KMS-11 (cell line): Measurements from ENCODE around the gene FAM131A.
A peak's percentile ranks its signal among the peaks of the same experiment; 100 is the strongest.

Experiments
- H2AFZ ChIP-seq: fragments of 200-600 bp; sonication (generic); 2 replicates; pipeline ENCODE4 v1.6.1; 2016; ENCODE audit warnings: antibody characterized with exemption, mixed run types, low read depth
- H3K27ac ChIP-seq: fragments of 200-600 bp; sonication (generic); 2 replicates; pipeline ENCODE4 v1.6.1; 2016; ENCODE audit warnings: mild to moderate bottlenecking, mixed run types
- H3K27me3 ChIP-seq: fragments of 200-600 bp; sonication (generic); 2 replicates; pipeline ENCODE4 v1.6.1; 2017; ENCODE audit warnings: mild to moderate bottlenecking, low read depth, mixed run types, moderate library complexity; ENCODE audit not compliant: insufficient read depth
- H3K36me3 ChIP-seq: fragments of 200-600 bp; sonication (generic); 2 replicates; pipeline ENCODE4 v1.6.1; 2017; ENCODE audit warnings: mild to moderate bottlenecking, mixed run types; ENCODE audit not compliant: insufficient read depth
- H3K4me1 ChIP-seq: fragments of 200-600 bp; sonication (generic); 2 replicates; pipeline ENCODE4 v1.6.1; 2016; ENCODE audit warnings: mild to moderate bottlenecking, low read depth, mixed run types; ENCODE audit not compliant: poor library complexity, severe bottlenecking
- H3K4me2 ChIP-seq: fragments of 200-600 bp; sonication (generic); 2 replicates; pipeline ENCODE4 v1.7.0; 2016; ENCODE audit warnings: mild to moderate bottlenecking, mixed run types
- H3K4me3 ChIP-seq: fragments of 200-600 bp; sonication (generic); IDR thresholded peaks from 2 replicates; pipeline ENCODE4 v1.6.1; 2017; ENCODE audit warnings: low read depth, low read length, mixed read lengths; ENCODE audit not compliant: insufficient read depth
- H3K79me2 ChIP-seq: fragments of 200-600 bp; sonication (generic); 2 replicates; pipeline ENCODE4 v1.6.1; 2016; ENCODE audit warnings: low read depth, mixed run types; ENCODE audit not compliant: insufficient read depth
- H3K9ac ChIP-seq: fragments of 200-600 bp; sonication (generic); 2 replicates; pipeline ENCODE4 v1.6.1; 2016; ENCODE audit warnings: mild to moderate bottlenecking, mixed run types
- H4K20me1 ChIP-seq: fragments of 200-600 bp; sonication (generic); 2 replicates; pipeline ENCODE4 v1.6.1; 2016; ENCODE audit warnings: mild to moderate bottlenecking, mixed run types; ENCODE audit not compliant: insufficient read depth
- CTCF ChIP-seq: fragments of 200-600 bp; sonication (generic); conservative IDR thresholded peaks from 2 replicates; pipeline ENCODE4 v1.6.1; 2017; ENCODE audit warnings: low read depth, mild to moderate bottlenecking, antibody characterized with exemption, low read length, moderate library complexity, mixed read lengths

The FAM131A gene

DNA sequence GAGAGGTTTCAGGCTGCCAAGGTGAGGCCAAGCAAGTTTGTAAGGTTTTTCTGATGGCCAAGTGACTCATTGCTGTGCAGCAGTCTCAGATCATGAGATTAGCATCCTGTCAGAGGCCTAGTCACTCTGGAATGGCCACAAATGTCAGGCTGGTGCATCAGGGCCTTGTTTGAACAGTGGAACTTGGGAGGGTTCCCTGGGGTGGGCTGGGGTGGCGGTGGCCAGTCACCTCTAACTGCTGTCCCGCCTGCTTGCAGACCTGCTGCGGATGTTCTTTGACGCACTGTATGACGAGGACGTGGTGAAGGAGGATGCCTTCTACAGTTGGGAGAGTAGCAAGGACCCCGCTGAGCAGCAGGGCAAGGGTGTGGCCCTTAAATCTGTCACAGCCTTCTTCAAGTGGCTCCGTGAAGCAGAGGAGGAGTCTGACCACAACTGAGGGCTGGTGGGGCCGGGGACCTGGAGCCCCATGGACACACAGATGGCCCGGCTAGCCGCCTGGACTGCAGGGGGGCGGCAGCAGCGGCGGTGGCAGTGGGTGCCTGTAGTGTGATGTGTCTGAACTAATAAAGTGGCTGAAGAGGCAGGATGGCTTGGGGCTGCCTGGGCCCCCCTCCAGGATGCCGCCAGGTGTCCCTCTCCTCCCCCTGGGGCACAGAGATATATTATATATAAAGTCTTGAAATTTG is 2.8 kb upstream of the FAM131A start:
- Histone ChIP-seq H3K27me3 (no peaks in the 10 kb centered on the region), H3K4me3 (no peak overlapping the region), H3K4me1 (peaks cover 3% of the 10 kb centered on the region), H3K4me2 (no peak overlapping the region), H2AFZ (no peak overlapping the region), H4K20me1 (peaks cover 3% of the 10 kb centered on the region; the same call in 1 of the 2 replicates), H3K36me3 (peaks cover 15% of the 10 kb centered on the region; the same call in 1 of the 2 replicates), H3K9ac (no peak overlapping the region), H3K27ac (peak overlapping the region; percentile 54; the same call in 1 of the 2 replicates), H3K79me2 (peaks cover 11% of the 10 kb centered on the region; the same call in 1 of the 2 replicates)
- no peak for TF ChIP-seq CTCF

DNA sequence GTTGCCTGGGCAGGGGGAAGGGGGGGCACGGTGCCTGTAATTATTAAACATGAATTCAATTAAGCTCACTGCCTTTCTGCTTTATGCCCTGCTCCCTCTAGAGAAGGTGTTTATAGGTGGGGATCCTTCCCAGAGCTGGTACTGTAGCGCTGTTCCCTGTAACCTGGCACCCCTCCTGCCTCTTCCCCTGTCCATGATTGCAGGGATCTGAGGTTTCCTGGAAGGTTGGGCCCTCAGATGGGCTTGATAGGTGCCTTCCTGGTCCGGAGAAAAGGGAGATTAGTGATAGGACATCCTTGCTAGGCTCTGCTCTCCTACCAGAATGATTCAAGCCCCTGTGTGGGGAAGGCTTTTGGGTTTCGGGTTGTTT is 2.1 kb upstream of the FAM131A start:
- Histone ChIP-seq H3K9ac (peak overlapping the region; percentile 34; the same call in 1 of the 2 replicates), H2AFZ (no peak overlapping the region)

GRCh38 chr3:184335661-184336546 is 1.5 kb upstream of the FAM131A start:
- Histone ChIP-seq H3K36me3 (peaks cover 12% of the 10 kb centered on the region; the same call in 1 of the 2 replicates), H3K4me2 (peak overlapping the region; percentile 39; the same call in 1 of the 2 replicates), H3K4me3 (no peak overlapping the region), H3K79me2 (peaks cover 2% of the 10 kb centered on the region; the same call in 1 of the 2 replicates), H4K20me1 (no peaks in the 10 kb centered on the region), H3K27ac (peak overlapping the region; percentile 54), H3K27me3 (no peaks in the 10 kb centered on the region), H2AFZ (no peak overlapping the region), H3K4me1 (peaks cover 3% of the 10 kb centered on the region), H3K9ac (peak overlapping the region; percentile 34; the same call in 1 of the 2 replicates)
- TF ChIP-seq CTCF, result no peak

More for the DNA sequence above, 2.1 kb upstream of the FAM131A start:
- no peak for TF ChIP-seq CTCF
- Histone ChIP-seq H3K27me3 (no peaks in the 10 kb centered on the region), H3K4me3 (no peak overlapping the region), H3K27ac (peak overlapping the region; percentile 54), H3K4me2 (peak overlapping the region; percentile 39; the same call in 1 of the 2 replicates), H3K4me1 (peaks cover 3% of the 10 kb centered on the region), H3K79me2 (peaks cover 4% of the 10 kb centered on the region; the same call in 1 of the 2 replicates), H4K20me1 (no peaks in the 10 kb centered on the region), H3K36me3 (peaks cover 13% of the 10 kb centered on the region; the same call in 1 of the 2 replicates)

- H3K9ac ChIP-seq, result peak overlapping the region; percentile 34; the same call in 1 of the 2 replicates
- TF ChIP-seq CTCF, result no peak
- no peaks in the 10 kb centered on the region for H4K20me1 ChIP-seq
- peaks cover 3% of the 10 kb centered on the region for H3K4me1 ChIP-seq
- no peaks in the 10 kb centered on the region for H3K79me2 ChIP-seq
- H3K4me3 ChIP-seq, result no peak overlapping the region
- H3K36me3 ChIP-seq, result peaks cover 6% of the 10 kb centered on the region; the same call in 1 of the 2 replicates
- H3K4me2 ChIP-seq, result peak overlapping the region; percentile 26; the same call in 1 of the 2 replicates
- H3K27ac ChIP-seq, result no peak overlapping the region
- no peak overlapping the region for H2AFZ ChIP-seq
- no peaks in the 10 kb centered on the region for H3K27me3 ChIP-seq
Measured at GRCh38 chr3:184336547-184337398, 627 bp upstream of the FAM131A start.
